HG02642 (cell line): ENCODE measurements around the gene PLXNA4.

Experiments used
- ATAC-seq: cut with Tn5 transposase; IDR thresholded peaks from one replicate; pipeline ENCODE4 v1.9.1; 2021; ENCODE audit warnings: mild to moderate bottlenecking; ENCODE audit not compliant: unreplicated experiment, poor library complexity

Gene PLXNA4

DNA sequence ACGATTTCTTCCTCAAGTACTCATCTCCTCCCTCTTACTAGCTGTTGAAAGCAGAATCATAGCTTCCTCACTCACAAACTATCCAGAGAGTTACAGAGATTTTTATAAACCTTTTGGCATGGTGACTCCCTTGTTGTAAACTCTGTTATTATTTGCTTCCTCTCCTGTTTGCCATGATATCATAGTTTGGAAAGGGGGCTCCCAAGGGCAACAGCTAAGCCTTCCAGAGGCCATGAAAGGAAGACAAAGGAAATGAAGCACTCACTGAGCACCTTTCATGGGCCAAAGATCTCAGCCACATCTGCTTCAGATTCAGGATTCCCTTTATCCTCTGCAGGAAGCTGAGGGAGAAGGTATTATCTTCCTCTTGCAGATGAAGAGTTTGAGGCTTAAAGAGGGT is 484.6 kb downstream of the PLXNA4 start:
- ATAC-seq = no peak

DNA sequence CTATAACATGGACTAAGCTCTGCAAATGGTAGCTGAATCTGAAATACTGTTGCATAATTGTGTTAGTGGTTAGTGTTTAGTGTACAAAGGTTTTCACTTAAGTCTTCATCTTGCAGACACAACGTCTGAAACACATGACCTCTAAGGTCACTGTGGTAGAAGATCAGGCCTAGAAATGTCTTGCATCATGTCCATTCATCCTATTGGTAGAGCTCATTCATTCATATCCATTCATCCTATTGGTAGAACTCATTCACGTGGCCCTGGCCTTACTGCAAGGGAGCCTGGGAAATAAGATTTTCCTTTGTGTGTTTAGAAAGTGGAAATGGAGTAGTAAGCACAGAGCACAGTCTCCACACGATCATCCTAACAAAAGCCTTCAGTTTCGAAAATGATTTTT is 485.8 kb downstream of the PLXNA4 start:
- ATAC-seq = no peak

DNA sequence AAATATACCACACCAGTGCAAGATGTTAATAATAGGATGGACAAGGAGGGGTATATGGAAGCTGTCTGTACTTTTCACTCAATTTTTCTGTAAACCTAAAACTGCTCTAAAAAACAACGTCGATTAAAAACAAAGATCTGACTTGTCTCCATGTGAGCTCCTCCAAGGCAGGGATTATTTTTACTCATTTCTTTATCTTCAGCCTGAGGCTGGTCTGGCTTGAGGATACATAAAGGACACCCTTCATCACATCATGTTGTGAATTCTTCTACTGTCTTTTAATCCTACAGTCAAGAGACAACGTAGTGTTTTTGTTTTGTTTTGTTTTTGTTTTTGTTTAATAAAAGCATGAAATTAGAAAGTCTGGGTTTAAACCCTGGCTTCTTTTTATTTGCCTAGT is 486.9 kb downstream of the PLXNA4 start:
- no peak for ATAC-seq

GRCh38 chr7:132087421-132087820 is 488.8 kb downstream of the PLXNA4 start:
- ATAC-seq = no peak

DNA sequence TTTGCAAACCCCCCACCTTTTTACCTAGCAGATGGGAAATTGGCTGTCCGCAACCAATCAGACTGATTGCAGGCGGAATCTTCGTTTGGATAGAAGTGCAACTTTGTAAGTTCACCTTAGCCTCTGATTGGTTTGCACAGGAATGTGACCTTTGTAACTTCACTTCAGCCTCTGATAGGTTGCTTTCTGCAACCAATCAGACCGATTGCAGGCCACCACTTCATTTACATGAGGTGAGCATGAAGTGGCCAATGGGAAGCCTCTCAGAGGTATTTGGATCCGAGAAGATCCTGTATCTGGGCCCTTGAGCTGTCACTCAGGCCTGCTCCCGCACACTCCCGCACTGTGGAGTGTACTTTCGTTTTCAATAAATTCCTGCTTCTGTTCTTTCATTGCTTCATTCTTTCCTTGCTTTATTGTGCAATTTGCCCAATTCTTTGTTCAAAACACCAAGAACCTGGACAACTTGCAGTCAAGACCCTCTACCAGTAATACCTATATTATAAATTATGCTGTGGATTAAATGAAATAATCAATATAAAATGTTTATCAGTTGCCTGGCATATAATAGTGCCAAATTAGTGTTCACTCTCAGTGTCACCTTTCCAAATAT is 491.4 kb downstream of the PLXNA4 start:
- ATAC-seq = no peak

- no peak for ATAC-seq
Observed at GRCh38 chr7:132083537-132084123, 492.6 kb downstream of the PLXNA4 start.

DNA sequence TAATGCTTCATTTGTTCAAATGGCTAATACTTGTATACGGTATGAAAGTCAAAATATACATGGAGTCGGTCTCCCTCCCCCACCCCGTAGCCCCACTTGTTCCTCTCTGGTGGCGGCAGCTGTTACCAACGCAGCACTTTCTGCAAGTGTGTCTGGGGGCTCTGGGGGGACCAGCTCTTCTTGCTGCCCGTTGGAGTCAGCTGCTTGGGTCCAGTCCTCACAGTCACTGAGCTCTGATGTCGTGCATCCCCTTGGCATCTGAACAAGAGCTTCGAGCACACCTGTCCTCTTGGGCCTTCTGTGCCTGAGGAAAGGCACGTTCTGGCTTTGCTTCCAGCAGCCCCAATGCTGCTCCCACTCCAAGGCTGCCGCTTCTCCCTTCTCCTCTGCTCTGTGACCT is 493.1 kb downstream of the PLXNA4 start:
- ATAC-seq = no peak

GRCh38 chr7:132082394-132082793 is 493.9 kb downstream of the PLXNA4 start:
- ATAC-seq = no peak

GRCh38 chr7:132081686-132082085 is 494.6 kb downstream of the PLXNA4 start:
- no peak for ATAC-seq

DNA sequence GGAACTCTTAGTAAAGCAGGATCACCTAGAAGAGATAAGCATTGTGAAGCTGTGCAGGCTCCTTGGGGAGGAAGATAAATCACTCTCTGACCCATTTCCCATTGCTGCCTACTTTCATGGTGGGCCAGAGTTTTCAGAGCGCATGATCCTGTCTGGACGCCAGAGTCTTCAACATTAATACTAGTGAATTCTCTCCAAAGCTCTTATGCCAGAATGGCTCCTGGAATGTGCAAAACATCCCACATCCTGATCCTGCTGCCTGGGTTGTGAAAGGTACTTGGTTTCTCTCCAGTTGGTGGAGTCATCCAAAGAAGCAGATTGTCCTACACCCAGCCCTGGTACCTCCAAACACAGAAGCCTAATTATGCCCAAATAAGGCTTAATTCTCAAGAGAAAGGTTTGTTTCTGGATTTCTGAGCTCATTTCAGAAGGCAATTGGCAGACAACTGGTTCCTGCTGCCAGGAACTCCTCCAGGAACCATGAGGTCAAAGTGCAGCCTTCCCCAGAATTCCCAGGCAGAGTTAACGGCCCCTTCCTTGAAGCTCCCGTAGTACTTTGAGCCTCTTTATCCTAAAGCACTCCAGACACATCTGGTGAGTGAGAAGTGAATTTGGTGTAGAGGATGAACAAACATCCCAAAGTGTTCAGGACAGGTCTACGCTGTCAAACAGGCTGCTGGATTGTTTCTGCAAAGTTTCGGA is 495.2 kb downstream of the PLXNA4 start:
- no peak for ATAC-seq

GRCh38 chr7:132080467-132080866 is 495.8 kb downstream of the PLXNA4 start:
- no peak for ATAC-seq

DNA sequence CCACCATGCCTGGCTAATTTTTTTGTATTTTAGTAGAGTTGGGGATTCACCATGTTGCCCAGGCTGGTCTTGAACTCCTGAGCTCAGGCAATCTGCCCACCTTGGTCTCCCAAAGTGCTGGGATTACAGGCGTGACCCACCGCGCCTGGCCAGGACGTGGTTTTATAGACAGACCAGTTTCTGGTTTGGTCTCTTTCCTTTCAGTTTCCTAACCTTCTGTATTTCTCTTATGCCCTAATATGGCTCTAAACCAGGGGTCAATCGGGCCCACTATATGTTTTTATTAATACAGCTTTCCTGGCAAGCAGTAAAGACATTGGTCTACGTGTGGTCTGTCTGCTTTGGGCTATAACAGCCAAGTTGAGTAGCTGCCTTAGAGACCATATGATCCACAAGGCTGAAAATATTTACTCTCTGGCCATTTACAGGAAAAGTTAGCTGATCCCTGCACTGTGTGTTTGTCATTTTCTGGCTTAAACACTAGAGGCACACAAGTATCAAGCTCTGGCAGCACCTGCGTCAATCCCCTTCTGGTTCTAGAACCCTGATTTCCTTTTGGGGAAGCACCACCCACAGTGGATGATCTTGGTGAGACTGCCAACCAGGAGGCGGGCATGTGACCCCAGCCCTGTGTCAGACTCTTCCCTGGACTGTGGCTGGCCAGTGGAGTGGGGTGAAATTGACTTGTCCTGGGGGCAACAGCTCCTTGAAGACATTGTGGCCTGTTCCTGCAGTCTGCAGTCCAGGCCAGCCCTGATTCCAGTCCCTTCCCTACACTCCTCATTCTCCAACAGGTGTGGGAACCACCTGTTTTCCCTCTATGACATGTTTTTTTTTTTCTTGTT is 497.2 kb downstream of the PLXNA4 start:
- ATAC-seq = no peak

DNA sequence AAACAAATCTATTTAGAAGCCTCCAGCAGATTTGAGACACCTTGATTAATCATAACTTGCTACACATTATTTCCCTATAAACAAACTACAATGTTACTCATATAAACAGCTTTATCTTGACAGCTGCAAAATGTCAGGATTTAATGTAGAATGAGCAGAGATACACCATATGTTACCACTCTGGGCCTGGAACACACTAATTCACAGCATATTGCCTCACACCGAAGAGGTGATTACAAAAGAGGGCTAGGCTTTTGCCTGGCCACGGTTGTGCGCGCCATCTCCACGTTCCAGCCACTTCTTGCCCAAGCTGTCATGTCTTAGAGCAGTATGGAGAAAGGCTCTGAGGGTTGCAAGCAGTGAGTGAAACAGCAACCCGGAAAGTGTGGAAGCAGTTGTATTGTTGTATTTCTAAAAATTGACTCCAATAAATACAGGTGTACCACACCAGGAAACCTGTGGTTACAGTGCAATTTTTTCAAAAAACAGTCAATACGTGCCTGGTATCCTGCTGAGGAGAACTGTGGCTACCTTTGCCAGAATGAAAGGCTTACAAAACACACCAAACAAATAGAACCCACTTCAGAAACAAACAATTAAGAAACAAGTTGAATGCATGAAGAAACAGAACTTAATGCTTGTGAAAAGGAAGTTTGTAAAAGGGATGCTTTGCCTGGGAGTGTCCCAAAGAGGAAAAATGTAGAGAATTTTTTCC is 498.1 kb downstream of the PLXNA4 start:
- ATAC-seq = no peak

GRCh38 chr7:132076301-132077035 is 499.8 kb downstream of the PLXNA4 start:
- ATAC-seq = no peak

GRCh38 chr7:132075515-132075914 is 500.8 kb downstream of the PLXNA4 start:
- ATAC-seq = no peak

- ATAC-seq = no peak
Observed at GRCh38 chr7:132073920-132074589, 502.2 kb downstream of the PLXNA4 start.
